IPS-18a (cell line): ENCODE results near the gene KRTAP5-4.
A peak's percentile ranks its signal among the peaks of the same experiment; 100 is the strongest.
"Not testable (repeated sequence)": the region's sequence is repeated elsewhere in the genome, so short reads cannot be mapped to it uniquely, and the experiment has no call there.

ENCODE experiments used
- H3K27ac ChIP-seq: one replicate; pipeline ENCODE4 v1.5.1; 2013; ENCODE audit warnings: low read length
- H3K27me3 ChIP-seq: one replicate; pipeline ENCODE4 v1.6.1; 2013; ENCODE audit warnings: mild to moderate bottlenecking, low read length; ENCODE audit not compliant: control insufficient read depth, insufficient read depth
- H3K36me3 ChIP-seq: one replicate; pipeline ENCODE4 v1.6.1; 2013; ENCODE audit warnings: low read depth, low read length; ENCODE audit not compliant: control insufficient read depth
- H3K4me1 ChIP-seq: one replicate; pipeline ENCODE4 v1.6.1; 2013; ENCODE audit warnings: low read depth, low read length; ENCODE audit not compliant: control insufficient read depth
- H3K4me3 ChIP-seq: one replicate; pipeline ENCODE4 v1.5.1; 2013; ENCODE audit warnings: low read length
- H3K9ac ChIP-seq: one replicate; pipeline ENCODE4 v1.6.1; 2013; ENCODE audit warnings: mild to moderate bottlenecking, low read length, moderate library complexity
- H3K9me3 ChIP-seq: one replicate; pipeline ENCODE4 v1.6.1; 2013; ENCODE audit warnings: low read depth, low read length; ENCODE audit not compliant: control insufficient read depth

Gene KRTAP5-4

DNA sequence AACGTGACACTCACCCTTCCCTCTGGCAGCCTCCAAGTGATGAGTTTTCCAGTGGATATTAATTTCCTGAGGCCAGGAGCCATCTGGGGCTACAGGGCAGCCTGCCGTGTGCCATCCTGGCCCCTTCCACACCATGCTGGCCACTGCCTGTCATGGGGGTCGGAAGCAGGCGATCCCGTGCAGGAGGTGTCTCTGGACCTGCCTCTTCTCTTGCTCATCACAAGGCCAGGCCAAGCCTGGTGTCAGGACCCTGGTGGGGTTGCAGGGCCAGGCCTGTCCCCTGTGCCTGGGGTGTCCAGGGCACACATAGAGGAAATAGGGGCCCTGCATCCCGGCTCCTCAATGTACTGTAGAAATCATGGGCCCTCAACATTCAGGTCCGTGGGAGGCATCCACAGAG, 17.2 kb downstream of the KRTAP5-4 start:
- H3K27ac ChIP-seq, result no peak overlapping the region
- H3K36me3 ChIP-seq, result no peaks in the 10 kb centered on the region
- no peaks in the 10 kb centered on the region for H3K9me3 ChIP-seq
- no peak overlapping the region for H3K9ac ChIP-seq
- peaks cover 16% of the 10 kb centered on the region for H3K27me3 ChIP-seq
- no peak overlapping the region for H3K4me3 ChIP-seq
- peaks cover 11% of the 10 kb centered on the region for H3K4me1 ChIP-seq

DNA sequence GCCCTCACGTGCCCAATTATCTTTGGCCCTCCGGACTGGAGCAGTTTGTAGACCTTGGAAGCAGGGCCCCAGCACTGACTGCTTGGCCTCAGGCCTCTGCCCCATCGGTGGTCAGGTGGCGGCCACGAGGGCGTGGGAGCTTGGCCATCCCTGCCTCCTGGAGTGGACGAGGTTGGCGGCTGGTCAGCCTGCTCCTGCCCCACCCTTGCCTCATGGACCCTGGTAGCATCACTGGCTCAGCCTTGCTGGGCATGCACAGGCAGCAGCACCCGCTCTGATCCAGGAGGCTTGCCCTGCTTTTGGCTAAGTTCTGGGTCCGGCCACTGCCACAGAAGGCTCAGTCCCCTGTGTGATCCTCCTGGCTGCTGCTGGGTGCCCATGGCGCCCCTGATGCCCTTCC, 17.8 kb downstream of the KRTAP5-4 start:
- Histone ChIP-seq H3K9ac (no peak overlapping the region), H3K27ac (no peak overlapping the region), H3K4me1 (peaks cover 11% of the 10 kb centered on the region), H3K4me3 (no peak overlapping the region), H3K9me3 (no peaks in the 10 kb centered on the region), H3K36me3 (no peaks in the 10 kb centered on the region), H3K27me3 (peaks cover 16% of the 10 kb centered on the region)

DNA sequence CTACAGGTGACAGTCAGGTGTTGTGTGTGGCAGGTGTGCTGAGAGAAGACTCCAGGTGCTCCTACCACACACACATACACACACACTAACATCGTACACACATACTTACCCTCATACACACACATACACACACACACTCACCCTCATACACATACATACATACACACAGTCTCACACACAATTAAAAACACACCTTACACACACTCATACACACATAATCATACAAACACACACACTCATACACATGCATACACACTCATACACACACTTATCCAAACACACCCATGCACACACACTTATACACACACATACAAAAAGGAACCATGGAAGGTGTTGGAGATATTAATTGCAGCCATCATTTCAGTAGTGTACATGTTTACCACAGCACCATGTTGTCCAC, 18.3 kb downstream of the KRTAP5-4 start:
- Histone ChIP-seq H3K27me3 (peaks cover 16% of the 10 kb centered on the region), H3K4me3 (no peak overlapping the region), H3K27ac (no peak overlapping the region), H3K4me1 (peaks cover 11% of the 10 kb centered on the region), H3K9me3 (no peaks in the 10 kb centered on the region), H3K9ac (no peak overlapping the region), H3K36me3 (no peaks in the 10 kb centered on the region)

DNA sequence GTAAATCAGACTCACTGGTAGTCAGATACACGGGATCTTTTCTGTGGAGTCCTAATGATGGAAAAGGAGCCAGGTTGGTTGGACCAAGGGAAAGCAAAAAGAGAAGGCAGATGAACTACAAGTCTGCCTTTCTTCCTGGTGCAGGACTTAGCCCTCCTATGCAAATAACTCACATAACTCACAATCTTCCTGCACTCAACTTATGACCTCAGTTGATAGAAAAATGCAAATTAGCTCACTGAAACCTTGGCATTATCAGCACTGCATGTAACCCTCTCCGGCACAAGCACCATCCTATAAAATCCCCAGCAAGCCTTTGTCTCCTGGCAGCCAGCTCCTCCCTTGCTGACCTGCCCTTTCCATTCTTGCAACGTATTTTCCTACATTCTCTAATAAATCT, 20.3 kb downstream of the KRTAP5-4 start:
- H3K36me3 ChIP-seq, H3K4me3 ChIP-seq, H3K9me3 ChIP-seq, H3K9ac ChIP-seq, H3K27ac ChIP-seq: not testable (repeated sequence)
- Histone ChIP-seq H3K27me3 (peaks cover 10% of the 10 kb centered on the region), H3K4me1 (peaks cover 13% of the 10 kb centered on the region)

DNA sequence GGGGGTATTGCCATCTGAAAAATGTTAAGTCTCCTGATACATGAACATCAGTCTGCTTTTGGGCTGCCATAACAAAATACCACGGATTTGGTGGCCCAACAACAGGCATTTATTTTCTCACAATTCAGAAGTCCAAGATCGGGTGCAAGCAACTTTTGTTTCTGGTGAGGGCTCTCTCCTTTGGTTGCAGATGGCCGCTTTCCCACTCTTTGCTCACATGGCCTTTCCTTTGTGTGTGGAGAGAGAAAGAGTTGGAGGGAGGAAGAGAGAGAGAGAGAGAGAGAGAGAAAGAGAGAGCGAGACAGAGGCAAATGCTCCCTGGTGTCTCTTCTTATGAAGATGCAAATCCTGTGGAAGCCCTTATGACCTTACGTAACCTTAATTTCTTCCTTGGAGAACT, 21.3 kb downstream of the KRTAP5-4 start:
- Histone ChIP-seq H3K36me3 (no peaks in the 10 kb centered on the region), H3K27me3 (peaks cover 10% of the 10 kb centered on the region), H3K27ac (no peak overlapping the region), H3K9me3 (no peaks in the 10 kb centered on the region), H3K4me3 (no peak overlapping the region), H3K4me1 (peaks cover 21% of the 10 kb centered on the region), H3K9ac (peak overlapping the region; percentile 25)

DNA sequence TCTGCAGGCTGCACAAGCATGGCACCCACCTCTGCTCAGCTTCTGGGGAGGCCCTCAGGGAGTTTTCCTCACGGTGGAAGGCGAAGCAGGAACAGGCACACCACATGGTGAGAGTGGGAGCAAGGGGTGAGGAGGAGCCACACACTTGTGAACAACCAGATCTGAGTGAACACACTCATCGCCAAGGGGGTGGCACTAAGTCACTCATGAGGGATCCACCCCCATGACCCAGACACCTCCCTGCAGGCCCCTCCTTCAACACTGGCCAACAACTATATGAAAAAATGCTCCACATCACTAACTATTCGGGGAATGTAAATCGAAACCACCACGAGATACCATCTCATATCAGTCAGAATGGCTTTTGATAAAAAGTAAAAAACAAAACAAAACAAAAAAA, 23.1 kb downstream of the KRTAP5-4 start:
- peaks cover 21% of the 10 kb centered on the region for H3K4me1 ChIP-seq
- H3K9ac ChIP-seq, result no peak overlapping the region
- H3K36me3 ChIP-seq, result no peaks in the 10 kb centered on the region
- H3K27me3 ChIP-seq, result peaks cover 10% of the 10 kb centered on the region
- H3K4me3 ChIP-seq, result no peak overlapping the region
- no peaks in the 10 kb centered on the region for H3K9me3 ChIP-seq
- H3K27ac ChIP-seq, result no peak overlapping the region

DNA sequence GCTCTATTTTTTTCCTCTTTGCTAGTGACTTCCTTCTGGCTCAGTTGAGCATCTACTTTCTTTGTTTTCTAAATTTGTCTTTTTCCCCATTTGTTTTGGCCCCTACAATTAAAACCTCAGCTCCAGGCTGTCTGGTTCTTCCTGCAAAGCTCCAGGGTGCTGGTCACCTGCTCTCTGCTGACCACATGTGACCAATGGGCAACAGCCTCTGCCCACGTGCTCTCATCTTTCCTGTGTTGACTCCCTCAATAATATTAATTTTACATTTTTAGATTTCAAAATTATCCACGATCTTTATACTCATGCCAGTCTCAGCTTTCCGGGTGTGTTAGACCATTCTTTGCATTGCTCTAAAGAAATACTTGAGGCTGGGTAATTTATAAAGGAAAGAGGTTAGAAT, 23.5 kb downstream of the KRTAP5-4 start:
- peaks cover 10% of the 10 kb centered on the region for H3K27me3 ChIP-seq
- peaks cover 21% of the 10 kb centered on the region for H3K4me1 ChIP-seq
- H3K9ac ChIP-seq, H3K27ac ChIP-seq, H3K4me3 ChIP-seq, H3K9me3 ChIP-seq, H3K36me3 ChIP-seq: not testable (repeated sequence)

DNA sequence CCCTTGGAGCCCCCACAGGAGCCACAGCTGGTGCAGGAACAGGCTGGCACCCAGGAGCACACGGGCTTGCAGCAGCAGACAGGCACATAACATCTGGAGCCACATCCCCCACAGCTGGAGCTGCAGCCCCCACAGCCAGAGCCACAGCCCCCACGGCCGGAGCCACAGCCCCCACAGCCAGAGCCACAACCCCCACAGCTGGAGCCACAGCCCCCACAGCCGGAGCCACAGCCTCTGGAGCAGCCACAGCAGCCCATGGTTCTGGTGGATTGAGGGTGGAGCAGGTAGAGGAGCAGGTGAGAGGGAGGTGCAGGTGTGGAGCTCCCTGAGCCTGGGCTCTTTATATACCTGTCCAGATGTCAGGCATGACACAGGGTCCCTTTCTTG, 24.0 kb downstream of the KRTAP5-4 start, which contains the start of gene KRTAP5-2:
Gene KRTAP5-2, minus strand, starts transcription at position 301 of the 387 bp plus-strand sequence. Its CDS starts 44 bp downstream, at position 257.
- H3K9me3 ChIP-seq, result no peaks in the 10 kb centered on the region
- H3K27me3 ChIP-seq, result peaks cover 10% of the 10 kb centered on the region
- no peaks in the 10 kb centered on the region for H3K36me3 ChIP-seq
- no peak within 1 kb of the TSS for H3K9ac ChIP-seq
- peaks cover 21% of the 10 kb centered on the region for H3K4me1 ChIP-seq
- H3K27ac ChIP-seq, result no peak within 1 kb of the TSS
- no peak within 1 kb of the TSS for H3K4me3 ChIP-seq

DNA sequence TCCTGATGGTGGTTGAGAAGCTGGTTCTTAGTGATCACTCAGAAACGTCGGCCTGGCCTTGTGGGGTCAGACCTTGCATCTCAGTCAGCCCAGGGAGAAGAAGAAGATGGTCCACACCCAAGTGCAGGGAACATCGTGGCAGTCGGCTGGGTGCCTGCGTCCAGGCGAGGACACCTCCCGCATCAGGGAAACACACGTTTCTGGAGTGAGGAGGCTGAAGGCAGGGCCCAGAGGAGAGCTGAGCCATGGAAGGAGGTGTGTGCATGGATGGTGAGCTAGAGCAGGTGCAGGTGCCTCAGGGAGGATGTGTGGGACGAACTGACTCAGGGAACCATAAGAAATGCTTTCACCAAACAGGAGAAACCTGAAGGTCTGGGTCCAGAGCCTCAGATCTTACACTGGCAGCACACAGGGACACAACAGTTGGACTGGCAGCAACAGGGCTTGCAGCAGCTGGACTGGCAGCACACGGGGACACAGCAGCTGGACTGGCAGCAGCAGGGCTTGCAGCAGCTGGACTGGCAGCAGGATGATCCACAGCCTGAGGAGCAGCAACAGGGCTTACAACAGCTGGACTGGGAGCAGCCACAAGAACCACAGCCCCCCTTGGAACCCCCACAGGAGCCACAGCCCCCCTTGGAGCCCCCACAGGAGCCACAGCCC, 24.5 kb downstream of the KRTAP5-4 start:
- Histone ChIP-seq H3K4me1 (peaks cover 21% of the 10 kb centered on the region), H3K9ac (no peak overlapping the region), H3K4me3 (no peak overlapping the region), H3K27ac (no peak overlapping the region), H3K36me3 (no peaks in the 10 kb centered on the region), H3K27me3 (peaks cover 10% of the 10 kb centered on the region), H3K9me3 (no peaks in the 10 kb centered on the region)

DNA sequence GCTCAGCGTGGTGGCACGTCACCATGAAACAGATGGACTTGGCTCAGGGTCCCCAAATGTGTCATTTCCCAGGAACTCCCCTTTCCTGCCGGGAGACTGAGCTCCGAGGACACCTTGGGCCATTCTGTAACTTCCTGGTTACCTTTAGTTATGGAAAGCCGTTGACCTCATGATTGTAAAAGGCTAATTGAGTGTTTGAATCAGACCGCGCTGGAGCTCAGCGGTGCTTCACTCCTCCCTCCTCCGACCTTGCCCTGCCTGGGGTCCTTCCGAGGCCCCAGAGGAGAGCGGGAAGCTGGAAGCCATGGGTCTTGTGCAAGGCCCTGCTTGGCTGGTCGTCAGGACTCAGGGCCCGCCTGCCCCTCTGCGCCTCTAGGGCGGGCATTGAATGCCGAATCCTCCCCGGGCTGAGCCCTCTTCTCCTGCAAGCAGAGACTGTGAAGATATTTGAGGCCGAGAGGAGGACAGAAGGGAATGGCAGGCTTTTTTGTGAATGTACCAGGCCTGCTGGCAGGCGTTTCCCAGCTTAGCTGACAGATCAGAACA, 25.3 kb downstream of the KRTAP5-4 start:
- Histone ChIP-seq H3K4me3 (peak overlapping the region; percentile 13), H3K4me1 (peaks cover 21% of the 10 kb centered on the region), H3K27me3 (peaks cover 10% of the 10 kb centered on the region)
- H3K9me3 ChIP-seq, H3K9ac ChIP-seq, H3K36me3 ChIP-seq, H3K27ac ChIP-seq: not testable (repeated sequence)

DNA sequence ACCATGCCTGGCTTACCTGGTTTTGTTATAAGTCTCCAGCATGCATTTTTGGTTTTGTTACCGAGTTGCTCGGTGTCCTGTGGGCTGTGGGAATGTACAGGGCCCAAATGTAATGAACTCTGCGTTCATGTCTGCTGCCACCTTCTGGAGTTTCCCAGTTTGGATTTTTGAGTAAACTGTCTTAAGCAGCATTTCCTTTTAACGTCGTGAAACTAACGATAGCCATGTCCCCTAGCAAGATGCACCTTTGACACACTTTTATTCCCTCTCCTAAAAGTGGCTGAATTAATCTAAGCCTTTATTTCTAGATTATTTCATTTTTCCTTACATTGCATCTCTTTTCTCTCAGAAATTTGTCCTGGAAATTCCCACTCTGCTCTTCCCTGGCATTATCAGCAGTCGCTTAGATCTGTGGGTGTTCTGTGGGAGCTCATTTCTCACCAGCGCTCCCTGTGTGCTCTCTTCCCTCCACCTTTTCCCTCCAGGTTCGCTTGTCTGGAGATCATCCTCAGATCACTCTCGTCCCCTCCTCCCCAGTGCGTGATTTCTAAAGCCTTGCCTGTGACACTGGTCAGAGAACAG, 25.9 kb downstream of the KRTAP5-4 start:
- peaks cover 21% of the 10 kb centered on the region for H3K4me1 ChIP-seq
- not testable (repeated sequence) for H3K36me3 ChIP-seq, H3K27ac ChIP-seq, H3K9ac ChIP-seq, H3K9me3 ChIP-seq
- peaks cover 10% of the 10 kb centered on the region for H3K27me3 ChIP-seq
- peak overlapping the region; percentile 13 for H3K4me3 ChIP-seq

DNA sequence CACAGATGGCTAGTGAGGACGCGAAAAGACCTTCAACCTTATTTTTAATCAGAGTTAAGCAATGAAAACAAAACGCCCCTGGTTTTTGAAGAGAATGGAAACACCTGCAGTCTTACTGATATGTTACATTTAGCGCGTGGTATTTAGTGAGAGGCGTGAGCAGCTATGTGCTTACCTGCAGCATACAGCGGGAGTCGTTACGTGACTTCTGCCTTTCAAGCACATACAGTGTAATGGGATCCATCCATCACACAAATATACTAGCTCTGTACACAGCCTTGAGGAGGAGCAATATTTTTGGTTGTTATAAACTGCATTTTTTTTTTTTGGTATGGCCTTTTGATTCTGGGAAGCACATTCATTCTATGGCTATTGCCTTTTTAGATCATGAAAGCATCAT, 29.3 kb downstream of the KRTAP5-4 start:
- Histone ChIP-seq H3K4me1 (peaks cover 16% of the 10 kb centered on the region), H3K27me3 (peaks cover 10% of the 10 kb centered on the region), H3K9ac (no peak overlapping the region), H3K36me3 (no peaks in the 10 kb centered on the region), H3K9me3 (no peaks in the 10 kb centered on the region), H3K27ac (no peak overlapping the region), H3K4me3 (no peak overlapping the region)
